ENCODE measurements around the gene ZNF407.

ZNF407 gene

DNA sequence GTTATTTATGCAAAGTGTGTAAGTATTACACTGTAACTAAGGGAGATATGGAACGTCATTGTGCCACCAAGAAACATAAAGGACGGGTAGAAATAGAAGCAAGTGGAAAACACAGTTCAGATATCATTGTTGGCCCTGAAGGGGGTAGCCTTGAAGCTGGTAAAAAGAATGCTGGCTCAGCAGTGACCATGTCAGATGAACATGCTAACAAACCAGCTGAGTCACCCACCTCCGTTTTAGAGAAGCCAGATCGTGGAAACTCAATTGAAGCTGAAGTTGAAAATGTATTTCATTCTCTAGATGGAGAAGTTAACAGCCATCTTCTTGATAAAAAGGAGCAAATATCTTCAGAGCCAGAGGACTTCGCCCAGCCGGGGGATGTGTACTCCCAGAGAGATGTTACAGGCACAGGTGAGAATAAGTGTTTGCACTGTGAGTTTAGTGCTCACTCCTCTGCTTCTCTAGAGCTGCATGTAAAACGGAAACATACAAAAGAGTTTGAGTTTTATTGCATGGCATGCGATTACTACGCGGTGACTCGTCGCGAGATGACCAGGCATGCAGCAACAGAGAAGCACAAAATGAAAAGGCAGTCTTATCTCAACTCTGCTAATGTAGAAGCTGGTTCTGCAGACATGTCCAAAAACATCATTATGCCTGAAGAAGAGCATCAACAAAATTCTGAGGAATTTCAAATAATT, 36.1 kb downstream of the ZNF407 start:
- H3K36me3 ChIP-seq: no peaks in the 10 kb centered on the region
- TF ChIP-seq CTCF (IDR thresholded peaks at IDR 0.05; ENCODE audit: low read depth, low read length): no peak
- no peaks in the 10 kb centered on the region for H3K9me3 ChIP-seq
- H3K4me1 ChIP-seq: no peaks in the 10 kb centered on the region
- no peak for DNase-seq
- no peaks in the 10 kb centered on the region for H3K27me3 ChIP-seq
- no peak overlapping the region for H3K4me3 ChIP-seq (ENCODE audit: low read depth, low read length)

- Histone ChIP-seq H3K27me3 (no peaks in the 10 kb centered on the region), H3K4me3 (ENCODE audit: low read depth, low read length) (no peak overlapping the region), H3K36me3 (no peaks in the 10 kb centered on the region), H3K9me3 (no peaks in the 10 kb centered on the region), H3K4me1 (no peaks in the 10 kb centered on the region)
- no peak for TF ChIP-seq CTCF (IDR thresholded peaks at IDR 0.05; ENCODE audit: low read depth, low read length)
- no peak for DNase-seq
Observed at GRCh38 chr18:74635224-74635975, 37.7 kb downstream of the ZNF407 start.

GRCh38 chr18:74637070-74637469, 39.4 kb downstream of the ZNF407 start:
- TF ChIP-seq CTCF (IDR thresholded peaks at IDR 0.05; ENCODE audit: low read depth, low read length): no peak
- DNase-seq: no peak
- Histone ChIP-seq H3K36me3 (no peaks in the 10 kb centered on the region), H3K4me3 (ENCODE audit: low read depth, low read length) (no peak overlapping the region), H3K4me1 (no peaks in the 10 kb centered on the region), H3K27me3 (no peaks in the 10 kb centered on the region), H3K9me3 (no peaks in the 10 kb centered on the region)

GRCh38 chr18:74638210-74638609, 40.5 kb downstream of the ZNF407 start:
- DNase-seq: no peak
- no peak for TF ChIP-seq CTCF (IDR thresholded peaks at IDR 0.05; ENCODE audit: low read depth, low read length)
- Histone ChIP-seq H3K36me3 (no peaks in the 10 kb centered on the region), H3K4me1 (no peaks in the 10 kb centered on the region), H3K27me3 (no peaks in the 10 kb centered on the region), H3K4me3 (ENCODE audit: low read depth, low read length) (no peak overlapping the region), H3K9me3 (no peaks in the 10 kb centered on the region)

GRCh38 chr18:74644713-74645112, 47.0 kb downstream of the ZNF407 start:
- no peaks in the 10 kb centered on the region for H3K36me3 ChIP-seq
- no peaks in the 10 kb centered on the region for H3K4me1 ChIP-seq
- no peaks in the 10 kb centered on the region for H3K27me3 ChIP-seq
- DNase-seq: no peak
- no peak overlapping the region for H3K4me3 ChIP-seq (ENCODE audit: low read depth, low read length)
- H3K9me3 ChIP-seq: no peaks in the 10 kb centered on the region
- TF ChIP-seq CTCF (IDR thresholded peaks at IDR 0.05; ENCODE audit: low read depth, low read length): no peak

- no peak for DNase-seq
- Histone ChIP-seq H3K27me3 (no peaks in the 10 kb centered on the region), H3K4me3 (ENCODE audit: low read depth, low read length) (no peak overlapping the region), H3K9me3 (no peaks in the 10 kb centered on the region), H3K4me1 (no peaks in the 10 kb centered on the region), H3K36me3 (no peaks in the 10 kb centered on the region)
- TF ChIP-seq CTCF (IDR thresholded peaks at IDR 0.05; ENCODE audit: low read depth, low read length): no peak
Observed at GRCh38 chr18:74645679-74646078, 48.0 kb downstream of the ZNF407 start.

Data from BE2C (cell line).